Vagina (tissue), 2 donors: Measurements from ENCODE around the gene INPP4B. TPM values are rescaled to one million over a fixed set of nuclear protein-coding genes. Genes with fewer than 3 reads are reported as not detected.

Experiments
- DNase-seq, 2 donors: peaks; one replicate each; pipeline ENCODE4 v3.0.0-alpha.2; 2017; ENCODE audit errors: extremely low spot score in 2 of 2
- H3K27ac ChIP-seq: fragments of 200-600 bp; sonication (generic); one replicate; pipeline ENCODE4 v1.5.1; 2019
- H3K27me3 ChIP-seq: fragments of 200-600 bp; sonication (generic); one replicate; pipeline ENCODE4 v1.5.1; 2019
- H3K36me3 ChIP-seq, 2 donors: fragments of 200-600 bp; sonication (generic); one replicate each; pipeline ENCODE4 v1.5.1; 2017 to 2019
- H3K4me1 ChIP-seq: fragments of 200-600 bp; sonication (generic); one replicate; pipeline ENCODE4 v1.5.1; 2019
- H3K4me3 ChIP-seq, 2 donors: fragments of 200-600 bp; sonication (generic); 1 replicate in 1 of 2; 2 replicates in 1 of 2; pipeline ENCODE4 v1.5.1; 2016 to 2019
- H3K9me3 ChIP-seq: fragments of 200-600 bp; sonication (generic); one replicate; pipeline ENCODE4 v1.5.1; 2019
- POLR2A ChIP-seq, 2 donors: fragments of 450-650 bp; IDR thresholded peaks; one replicate each; pipeline ENCODE4 v1.6.1; 2017; ENCODE audit warnings: antibody characterized with exemption in 2 of 2, mild to moderate bottlenecking in 2 of 2, moderate library complexity in 2 of 2
- POLR2AphosphoS5 ChIP-seq, 2 donors: sonication (generic); formaldehyde crosslinking; IDR thresholded peaks; one replicate each; pipeline ENCODE4 v1.9.0; 2017; ENCODE audit warnings: antibody characterized with exemption in 2 of 2, mild to moderate bottlenecking in 2 of 2, low read depth in 1 of 2; ENCODE audit not compliant: insufficient read depth in 1 of 2
- intact Hi-C: fragments of 100-400 bp; cut with DNase I; formaldehyde crosslinking; loops from one replicate; pipeline ENCODE4 v1.15.1; 2023
- total RNA-seq: library from RNA; depleted of rRNA; stranded (reverse); fragments of >200 nt; gene quantifications from one replicate; pipeline ENCODE4 v1.2.3, GENCODE V29; 2016
- TF ChIP-seq, protein P1 (sequence below), 3 experiments: fragments of 450-650 bp in 2 of 3; fragments of 200-600 bp in 1 of 3; sonication (generic) in 1 of 3; IDR thresholded peaks; one replicate each; pipeline ENCODE4 v1.5.1; 2017 to 2019; ENCODE audit warnings: antibody characterized with exemption in 3 of 3, mild to moderate bottlenecking in 2 of 3, moderate library complexity in 2 of 3

Gene INPP4B
- total RNA-seq, 1 donor from 2014 or later = 21.1 TPM

DNA sequence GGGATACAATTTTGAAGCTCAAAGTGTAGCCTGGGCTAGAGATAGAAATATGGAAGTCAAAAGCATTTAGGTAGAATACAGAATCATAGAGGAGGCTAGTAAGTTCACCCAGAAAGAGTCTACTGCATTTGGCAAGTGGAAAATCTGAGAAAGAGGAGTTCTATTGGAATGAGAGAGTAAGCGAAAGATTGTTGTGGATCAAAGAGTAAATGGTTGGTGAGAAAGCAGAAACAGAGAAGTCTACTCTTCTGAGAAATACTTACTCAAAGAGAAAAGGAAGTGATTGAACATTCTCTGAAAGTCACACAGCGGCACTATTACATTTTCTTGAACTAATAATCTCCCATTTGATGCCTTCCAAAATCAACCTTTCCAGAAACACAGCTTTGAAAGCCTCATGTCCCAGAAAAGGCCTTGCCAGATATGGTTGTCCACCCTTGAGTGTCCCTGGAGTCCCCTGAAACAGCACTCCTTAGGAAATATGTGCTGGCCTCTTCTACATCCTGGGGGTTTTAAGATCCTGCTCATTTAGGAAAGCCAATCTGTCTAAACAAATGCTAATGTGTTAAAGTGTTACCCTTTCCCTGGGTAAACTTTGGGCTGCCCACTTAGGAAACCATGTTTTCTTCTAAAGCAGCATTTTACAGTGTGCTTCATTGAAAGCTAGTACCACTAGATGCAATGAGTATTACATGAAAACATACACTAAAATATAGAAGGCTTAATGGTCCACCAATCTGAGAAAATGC lies 132.6 kb downstream of the INPP4B start:
- H3K4me3 ChIP-seq = no peak overlapping the region
- H3K4me1 ChIP-seq = no peaks in the 10 kb centered on the region
- H3K9me3 ChIP-seq = no peaks in the 10 kb centered on the region
- no peak for DNase-seq
- intact Hi-C loops = no loop called here
- TF ChIP-seq POLR2AphosphoS5 (IDR thresholded peaks at IDR 0.05; ENCODE audit: insufficient read depth in 1 of 2, low read depth in 1 of 2) (no peak), POLR2A (IDR thresholded peaks at IDR 0.05) (no peak)
- TF ChIP-seq, protein P1, sequence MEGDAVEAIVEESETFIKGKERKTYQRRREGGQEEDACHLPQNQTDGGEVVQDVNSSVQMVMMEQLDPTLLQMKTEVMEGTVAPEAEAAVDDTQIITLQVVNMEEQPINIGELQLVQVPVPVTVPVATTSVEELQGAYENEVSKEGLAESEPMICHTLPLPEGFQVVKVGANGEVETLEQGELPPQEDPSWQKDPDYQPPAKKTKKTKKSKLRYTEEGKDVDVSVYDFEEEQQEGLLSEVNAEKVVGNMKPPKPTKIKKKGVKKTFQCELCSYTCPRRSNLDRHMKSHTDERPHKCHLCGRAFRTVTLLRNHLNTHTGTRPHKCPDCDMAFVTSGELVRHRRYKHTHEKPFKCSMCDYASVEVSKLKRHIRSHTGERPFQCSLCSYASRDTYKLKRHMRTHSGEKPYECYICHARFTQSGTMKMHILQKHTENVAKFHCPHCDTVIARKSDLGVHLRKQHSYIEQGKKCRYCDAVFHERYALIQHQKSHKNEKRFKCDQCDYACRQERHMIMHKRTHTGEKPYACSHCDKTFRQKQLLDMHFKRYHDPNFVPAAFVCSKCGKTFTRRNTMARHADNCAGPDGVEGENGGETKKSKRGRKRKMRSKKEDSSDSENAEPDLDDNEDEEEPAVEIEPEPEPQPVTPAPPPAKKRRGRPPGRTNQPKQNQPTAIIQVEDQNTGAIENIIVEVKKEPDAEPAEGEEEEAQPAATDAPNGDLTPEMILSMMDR (IDR thresholded peaks at IDR 0.05) = no peak
- H3K27ac ChIP-seq = no peak overlapping the region
- H3K27me3 ChIP-seq = no peaks in the 10 kb centered on the region
- no peaks in the 10 kb centered on the region for H3K36me3 ChIP-seq

DNA sequence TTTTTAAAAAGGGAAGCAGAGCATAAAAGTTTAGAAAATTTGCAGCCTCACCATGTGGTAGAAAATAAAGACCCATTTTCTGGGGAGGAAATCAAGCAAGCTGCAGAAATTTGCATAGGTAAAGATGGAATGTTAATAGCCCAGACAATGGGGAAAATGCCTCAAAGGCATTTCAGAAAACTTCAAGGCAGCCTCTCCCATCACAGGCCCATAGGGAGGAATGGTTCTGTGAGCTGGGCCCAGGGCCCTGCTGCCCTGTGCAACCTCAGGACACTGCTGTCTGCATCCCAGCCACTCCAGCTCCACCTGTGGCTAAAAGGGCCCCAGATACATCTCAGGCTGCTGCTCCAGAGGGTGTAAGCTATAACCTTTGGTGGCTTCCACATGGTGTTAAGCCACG lies 137.9 kb downstream of the INPP4B start:
- Histone ChIP-seq H3K27ac (no peak overlapping the region), H3K4me1 (no peaks in the 10 kb centered on the region), H3K9me3 (no peaks in the 10 kb centered on the region), H3K36me3 (no peaks in the 10 kb centered on the region), H3K4me3 (no peak overlapping the region), H3K27me3 (no peaks in the 10 kb centered on the region)
- TF ChIP-seq POLR2A (IDR thresholded peaks at IDR 0.05) = no peak
- TF ChIP-seq, protein P1 (IDR thresholded peaks at IDR 0.05) = no peak
- no peak for TF ChIP-seq POLR2AphosphoS5 (IDR thresholded peaks at IDR 0.05; ENCODE audit: insufficient read depth in 1 of 2, low read depth in 1 of 2)
- no peak for DNase-seq
- intact Hi-C loops = no loop called here

DNA sequence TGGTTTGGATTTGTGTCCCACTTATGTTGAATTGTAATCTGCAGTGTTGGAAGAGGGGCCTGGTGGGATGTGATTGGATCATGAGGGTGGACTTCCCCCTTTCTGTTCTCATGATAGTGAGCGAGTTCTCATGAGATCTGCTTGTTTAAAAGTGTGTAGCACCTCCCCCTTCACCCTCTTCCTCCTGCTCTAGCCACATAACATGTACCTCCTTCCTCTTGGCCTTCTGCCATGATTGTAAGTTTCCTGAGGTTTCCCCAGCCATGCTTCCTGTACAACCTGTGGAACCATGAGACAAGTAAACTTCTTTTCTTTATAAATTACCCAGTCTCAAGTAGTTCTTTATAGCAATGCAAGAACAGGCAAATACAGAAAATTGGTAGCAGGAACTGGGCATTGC lies 138.7 kb downstream of the INPP4B start:
- no peak for DNase-seq
- H3K36me3 ChIP-seq = no peaks in the 10 kb centered on the region
- no peak overlapping the region for H3K4me3 ChIP-seq
- no peak overlapping the region for H3K27ac ChIP-seq
- H3K9me3 ChIP-seq = no peaks in the 10 kb centered on the region
- no peaks in the 10 kb centered on the region for H3K27me3 ChIP-seq
- no peak for TF ChIP-seq POLR2AphosphoS5 (IDR thresholded peaks at IDR 0.05; ENCODE audit: insufficient read depth in 1 of 2, low read depth in 1 of 2)
- H3K4me1 ChIP-seq = no peaks in the 10 kb centered on the region
- intact Hi-C loops = no loop called here

DNA sequence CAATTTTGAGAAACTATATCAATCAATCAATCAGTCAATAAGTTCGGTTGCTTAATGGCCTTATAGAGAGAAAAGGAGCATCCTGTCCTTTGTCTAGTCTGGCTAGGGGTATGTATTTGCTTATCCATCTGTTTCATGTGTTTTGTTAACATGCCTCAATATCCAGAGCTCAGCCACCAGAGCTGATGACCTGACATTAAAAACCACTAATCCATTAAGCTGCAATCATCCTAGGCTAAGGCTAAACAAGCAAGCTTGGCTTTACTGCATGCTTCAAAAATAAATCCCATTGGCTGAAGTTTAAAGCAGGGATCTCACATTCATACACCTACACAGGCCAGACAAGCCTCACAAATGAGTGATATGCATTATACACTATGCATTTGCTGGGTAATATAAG lies 139.7 kb downstream of the INPP4B start:
- intact Hi-C loops = no loop called here
- TF ChIP-seq, protein P1 (IDR thresholded peaks at IDR 0.05) = no peak
- TF ChIP-seq POLR2A (IDR thresholded peaks at IDR 0.05) (no peak), POLR2AphosphoS5 (IDR thresholded peaks at IDR 0.05; ENCODE audit: insufficient read depth in 1 of 2, low read depth in 1 of 2) (no peak)
- no peaks in the 10 kb centered on the region for H3K27me3 ChIP-seq
- no peak for DNase-seq
- H3K27ac ChIP-seq = no peak overlapping the region
- H3K9me3 ChIP-seq = no peaks in the 10 kb centered on the region
- H3K36me3 ChIP-seq = no peaks in the 10 kb centered on the region
- no peak overlapping the region for H3K4me3 ChIP-seq
- no peaks in the 10 kb centered on the region for H3K4me1 ChIP-seq

DNA sequence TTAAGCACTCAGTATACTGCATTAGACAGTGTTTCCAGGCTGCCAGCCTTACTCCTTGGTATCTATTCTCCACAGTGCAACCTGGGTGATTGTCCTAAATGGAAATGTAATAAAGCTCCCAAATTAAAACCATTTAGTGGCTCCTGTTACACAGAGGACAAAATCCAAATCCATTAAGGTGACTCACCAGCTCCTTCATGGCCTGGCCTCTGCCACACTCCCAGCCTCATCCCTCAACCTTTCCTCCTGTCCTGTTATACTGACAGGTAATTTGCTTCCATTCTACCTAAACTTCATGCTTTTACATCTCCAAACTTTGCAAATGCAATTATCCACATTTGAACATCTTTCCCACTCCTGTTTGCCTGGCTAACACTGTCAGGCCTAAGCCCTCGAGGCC lies 140.3 kb downstream of the INPP4B start:
- no peak overlapping the region for H3K4me3 ChIP-seq
- TF ChIP-seq POLR2AphosphoS5 (IDR thresholded peaks at IDR 0.05; ENCODE audit: insufficient read depth in 1 of 2, low read depth in 1 of 2) (no peak), POLR2A (IDR thresholded peaks at IDR 0.05) (no peak)
- TF ChIP-seq, protein P1 (IDR thresholded peaks at IDR 0.05) = no peak
- H3K4me1 ChIP-seq = no peaks in the 10 kb centered on the region
- H3K9me3 ChIP-seq = no peaks in the 10 kb centered on the region
- intact Hi-C loops = no loop called here
- H3K27ac ChIP-seq = no peak overlapping the region
- DNase-seq = no peak
- H3K27me3 ChIP-seq = no peaks in the 10 kb centered on the region
- no peaks in the 10 kb centered on the region for H3K36me3 ChIP-seq
